Measurements from ENCODE around the gene TRIM15.

- TF ChIP-seq EZH2 (IDR thresholded peaks at IDR 0.05; ENCODE audit: borderline replicate concordance, low read depth, low read length, severe bottlenecking) (no peak), CTCF (IDR thresholded peaks at IDR 0.05; ENCODE audit: extremely low read depth in 1 of 2, insufficient read depth in 1 of 2, low read depth in 1 of 2, low read length in 2 of 2) (no peak)
These were observed 42.8 kb downstream of the TRIM15 start for GRCh38 chr6:30206152-30206551.

Measured in endothelial cell of umbilical vein (primary cell).